ENCODE measurements around the gene FRMPD2.
"Not testable (repeated sequence)": the region's sequence is repeated elsewhere in the genome, so short reads cannot be mapped to it uniquely, and the experiment has no call there.

The FRMPD2 gene

DNA sequence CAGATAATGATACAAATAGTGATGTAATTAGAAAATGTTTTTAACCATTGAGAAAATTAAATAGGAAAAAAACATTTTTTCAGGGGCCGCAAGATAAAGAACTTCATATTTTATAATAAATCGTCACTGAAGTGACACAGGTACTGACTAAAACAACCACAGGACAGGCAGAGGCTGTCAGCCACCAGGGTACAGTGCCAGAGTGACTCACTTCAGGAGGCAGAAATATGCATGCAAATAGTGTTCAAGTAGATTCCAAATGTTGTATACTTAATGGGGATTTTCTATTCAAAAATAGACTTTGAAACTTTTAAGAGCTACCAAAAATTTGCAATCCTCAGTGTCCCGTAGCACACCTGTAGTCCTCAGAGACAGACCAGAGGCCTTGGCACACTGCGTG is 68.6 kb downstream of the FRMPD2 start:
- DNase-seq (ENCODE audit: low read depth, low spot score): no peak

- peak; percentile 14 for DNase-seq (ENCODE audit: low read depth, low spot score)
These were observed 74.7 kb downstream of the FRMPD2 start for GRCh38 chr10:48199580-48200377.

GRCh38 chr10:48197236-48197899 is 77.1 kb downstream of the FRMPD2 start:
- DNase-seq (ENCODE audit: low read depth, low spot score): no peak

DNA sequence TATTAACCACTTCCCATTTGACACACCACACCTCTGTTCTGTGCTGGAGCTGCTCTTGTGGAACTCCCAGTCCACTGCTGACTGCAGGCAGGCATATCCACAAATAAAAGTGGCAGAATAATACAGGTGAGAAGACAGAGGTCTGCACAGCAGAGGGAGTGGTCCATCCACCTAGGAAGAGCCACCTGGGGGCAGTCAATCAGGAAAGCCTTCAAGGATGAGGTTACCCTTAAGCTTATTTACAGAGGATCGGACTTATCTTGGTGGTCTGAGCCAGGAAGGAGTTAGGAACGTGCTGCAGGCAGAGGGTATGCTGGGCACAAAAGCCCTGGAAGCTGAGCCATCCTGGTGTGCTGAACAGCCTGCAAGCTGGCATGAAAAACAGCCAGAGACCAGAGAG is 78.7 kb downstream of the FRMPD2 start:
- DNase-seq (ENCODE audit: low read depth, low spot score): no peak

GRCh38 chr10:48194830-48195229 is 79.7 kb downstream of the FRMPD2 start:
- DNase-seq (ENCODE audit: low read depth, low spot score): no peak

GRCh38 chr10:48193556-48193955 is 80.9 kb downstream of the FRMPD2 start:
- no peak for DNase-seq (ENCODE audit: low read depth, low spot score)

DNA sequence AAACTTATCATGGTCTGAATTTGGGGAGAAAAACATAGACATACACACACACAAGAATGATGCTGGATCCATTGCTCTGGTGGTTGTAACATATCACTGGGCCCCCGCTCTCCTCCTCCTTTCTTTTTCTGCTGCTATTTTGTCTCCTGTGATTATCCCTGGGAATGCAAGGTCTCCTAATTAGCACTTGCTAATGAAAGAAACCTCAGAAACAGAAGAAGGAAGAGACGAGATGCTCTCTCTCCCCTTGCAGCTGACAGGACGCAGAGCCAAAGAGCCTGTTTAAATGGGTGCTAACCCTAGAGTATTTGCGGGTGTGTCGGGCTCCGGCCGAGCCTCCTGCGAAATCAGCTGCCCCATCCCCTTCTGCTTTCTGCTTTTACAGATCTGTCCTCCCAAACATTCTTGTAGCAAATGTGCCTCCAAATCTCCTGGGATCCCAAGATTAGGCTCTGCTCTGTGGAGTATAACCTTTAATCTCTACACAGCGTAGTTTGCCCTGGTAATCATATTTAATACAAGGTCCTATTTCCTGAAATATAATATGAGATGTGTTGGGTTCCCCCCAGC is 81.5 kb downstream of the FRMPD2 start:
- DNase-seq (ENCODE audit: low read depth, low spot score): no peak

- no peak for DNase-seq (ENCODE audit: low read depth, low spot score)
These were observed 86.6 kb downstream of the FRMPD2 start for GRCh38 chr10:48187713-48188485.

GRCh38 chr10:48187126-48187525 is 87.4 kb downstream of the FRMPD2 start:
- DNase-seq (ENCODE audit: low read depth, low spot score): no peak

GRCh38 chr10:48186264-48186804 is 88.2 kb downstream of the FRMPD2 start:
- not testable (repeated sequence) for DNase-seq (ENCODE audit: low read depth, low spot score)

DNA sequence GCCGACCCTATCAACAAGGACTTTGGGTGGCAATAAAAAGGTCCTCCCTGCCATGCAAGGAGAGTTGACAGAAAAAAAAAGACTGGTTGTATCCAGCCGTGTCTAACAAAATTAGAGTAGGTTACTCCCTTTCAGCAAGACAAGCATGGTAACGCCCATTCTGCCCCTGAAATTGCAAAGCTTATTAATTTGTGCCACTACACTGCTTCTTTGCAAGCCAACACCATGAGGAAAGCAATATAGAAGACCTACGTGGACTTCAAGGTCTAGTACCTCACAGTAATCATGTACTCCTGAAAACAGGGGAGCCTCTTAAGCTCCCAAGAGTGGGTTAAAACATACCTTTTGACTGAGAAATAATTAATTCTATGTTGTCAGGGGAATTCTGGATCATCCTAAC is 90.3 kb downstream of the FRMPD2 start:
- DNase-seq (ENCODE audit: low read depth, low spot score): no peak

DNA sequence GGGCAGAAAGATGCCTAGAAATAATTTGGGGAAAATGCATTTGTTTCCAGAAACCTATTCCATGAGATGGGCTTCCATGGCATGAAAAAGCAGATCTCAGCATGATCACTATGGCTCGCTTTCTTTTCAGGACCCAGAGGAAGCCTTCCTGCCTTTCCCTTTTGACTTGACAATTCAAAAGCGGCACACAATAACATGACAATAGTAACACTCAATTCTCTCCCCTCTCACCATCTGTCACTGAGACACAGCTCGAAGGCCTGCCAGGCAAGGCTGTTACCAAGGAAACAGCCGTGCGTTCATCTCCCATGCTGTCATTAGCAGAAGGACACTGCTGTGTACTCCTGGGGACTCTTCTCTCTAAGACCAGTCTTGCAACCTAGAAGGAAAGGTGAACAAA is 101.8 kb downstream of the FRMPD2 start:
- DNase-seq (ENCODE audit: low read depth, low spot score): peak; percentile 6

GRCh38 chr10:48160670-48161069 is 113.8 kb downstream of the FRMPD2 start:
- not testable (repeated sequence) for DNase-seq (ENCODE audit: low read depth, low spot score)

- not testable (repeated sequence) for DNase-seq (ENCODE audit: low read depth, low spot score)
These were observed 114.3 kb downstream of the FRMPD2 start for GRCh38 chr10:48160163-48160562.

- not testable (repeated sequence) for DNase-seq (ENCODE audit: low read depth, low spot score)
These were observed 120.0 kb downstream of the FRMPD2 start for GRCh38 chr10:48154211-48155140.

GRCh38 chr10:48147643-48148042 is 126.9 kb downstream of the FRMPD2 start:
- DNase-seq (ENCODE audit: low read depth, low spot score): not testable (repeated sequence)

GRCh38 chr10:48143721-48144642 is 130.5 kb downstream of the FRMPD2 start:
- DNase-seq (ENCODE audit: low read depth, low spot score): not testable (repeated sequence)

- DNase-seq (ENCODE audit: low read depth, low spot score): not testable (repeated sequence)
These were observed 133.5 kb downstream of the FRMPD2 start for GRCh38 chr10:48140949-48141348.

Measured in ELF-1 (cell line).